Gastroesophageal sphincter (tissue), 4 donors: ENCODE results near the gene ABTB2. TPM values are rescaled to one million over a fixed set of nuclear protein-coding genes. Genes with fewer than 3 reads are reported as not detected.

Experiments used
- ATAC-seq: fragments of 150-250 bp; one replicate; pipeline ENCODE4 v1.9.1; 2016; ENCODE audit warnings: mild to moderate bottlenecking, moderate library complexity
- H3K27ac ChIP-seq, 4 donors: fragments of 200-600 bp; sonication (generic) in 3 of 4; 1 replicate in 3 of 4; 2 replicates in 1 of 4; pipeline ENCODE4 v1.5.1; 2016 to 2019
- H3K27me3 ChIP-seq: fragments of 200-600 bp; sonication (generic); one replicate; pipeline ENCODE4 v1.5.1; 2019
- H3K36me3 ChIP-seq, 2 donors: fragments of 200-600 bp; sonication (generic); one replicate each; pipeline ENCODE4 v1.5.1; 2019; ENCODE audit warnings: control low read depth in 1 of 2
- H3K4me1 ChIP-seq, 3 donors: fragments of 200-600 bp; sonication (generic); 1 replicate in 2 of 3; 2 replicates in 1 of 3; pipeline ENCODE4 v1.5.1; 2016 to 2019; ENCODE audit warnings: control low read depth in 2 of 3
- H3K4me3 ChIP-seq, 2 donors: fragments of 200-600 bp; sonication (generic); one replicate each; pipeline ENCODE4 v1.5.1; 2019; ENCODE audit warnings: mild to moderate bottlenecking in 1 of 2, moderate library complexity in 1 of 2
- H3K9me3 ChIP-seq, 3 donors: fragments of 200-600 bp; sonication (generic); one replicate each; pipeline ENCODE4 v1.5.1; 2017 to 2019; ENCODE audit warnings: control low read depth in 2 of 3
- EP300 ChIP-seq: sonication (generic); formaldehyde crosslinking; IDR thresholded peaks from one replicate; pipeline ENCODE4 v1.6.1; 2017; ENCODE audit warnings: antibody characterized with exemption, mild to moderate bottlenecking
- POLR2A ChIP-seq, 2 donors: fragments of 450-650 bp; IDR thresholded peaks; one replicate each; pipeline ENCODE4 v1.6.1; 2017; ENCODE audit warnings: antibody characterized with exemption in 2 of 2, mild to moderate bottlenecking in 2 of 2, moderate library complexity in 1 of 2
- POLR2AphosphoS5 ChIP-seq: sonication (generic); formaldehyde crosslinking; IDR thresholded peaks from one replicate; pipeline ENCODE4 v1.6.1; 2017; ENCODE audit warnings: antibody characterized with exemption
- WGBS, 2 donors: methylation state at CpG; one replicate each; pipeline ENCODE4 v1.1.5; 2018; ENCODE audit warnings: low coverage in 1 of 2; 5-methylcytosine and 5-hydroxymethylcytosine counted together
- total RNA-seq, 4 donors: library from RNA; depleted of rRNA; stranded (reverse); fragments of >200 nt; gene quantifications; one replicate each; pipeline ENCODE4 v1.1.0, GENCODE V29; 2016
- TF ChIP-seq, protein P1 (sequence below), 4 experiments: fragments of 200-600 bp in 2 of 4; fragments of 450-650 bp in 2 of 4; sonication (generic) in 1 of 4; IDR thresholded peaks; one replicate each; pipeline ENCODE4 v1.5.1; 2017 to 2019; ENCODE audit warnings: antibody characterized with exemption in 4 of 4, mild to moderate bottlenecking in 2 of 4, moderate library complexity in 2 of 4

ABTB2 gene
- total RNA-seq, 4 donors from 2014 or later, result 4.1 to 11.0 (median 7.5) TPM

DNA sequence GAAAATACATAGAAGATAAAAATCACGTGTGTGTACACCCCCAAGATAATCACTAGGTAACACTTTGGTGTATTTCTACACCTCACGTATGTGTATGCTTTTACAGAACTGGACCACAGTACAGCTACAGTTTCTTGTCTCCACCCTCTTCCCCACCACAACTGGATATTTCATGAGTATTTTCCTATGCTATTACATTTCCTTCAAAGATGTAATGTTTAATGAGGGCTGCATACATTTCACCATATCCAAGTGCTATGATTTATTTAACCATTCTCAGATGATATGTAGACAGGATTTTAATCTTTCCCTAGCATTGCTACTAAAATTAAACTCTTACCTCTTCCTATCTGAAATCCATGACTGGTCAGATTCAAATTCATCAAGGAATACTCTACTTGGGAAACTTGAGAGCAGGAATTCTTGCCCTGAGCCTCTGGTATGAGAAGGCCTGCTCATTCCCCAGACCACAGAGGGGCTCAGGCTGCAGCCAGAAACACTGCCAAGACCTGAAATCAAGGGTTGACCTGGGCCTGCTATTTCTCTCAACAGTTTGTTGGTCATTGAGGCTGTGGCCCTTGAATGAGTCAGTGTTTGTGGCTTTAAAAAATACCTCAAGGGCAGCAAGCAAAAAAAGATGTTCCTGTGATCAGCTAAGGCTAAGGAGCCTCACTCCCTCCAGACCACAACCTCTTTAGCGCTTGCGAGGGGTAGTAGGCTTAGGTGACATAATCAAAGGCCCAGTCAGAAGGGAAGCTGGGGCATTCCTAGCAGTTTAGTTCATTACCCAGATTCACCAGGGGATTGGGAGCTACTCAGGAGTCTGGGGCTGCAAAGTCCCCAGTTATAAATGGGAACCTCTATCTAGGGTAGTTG is 55.5 kb downstream of the ABTB2 start:
- TF ChIP-seq POLR2AphosphoS5 (no peak), EP300 (no peak)
- TF ChIP-seq, protein P1, sequence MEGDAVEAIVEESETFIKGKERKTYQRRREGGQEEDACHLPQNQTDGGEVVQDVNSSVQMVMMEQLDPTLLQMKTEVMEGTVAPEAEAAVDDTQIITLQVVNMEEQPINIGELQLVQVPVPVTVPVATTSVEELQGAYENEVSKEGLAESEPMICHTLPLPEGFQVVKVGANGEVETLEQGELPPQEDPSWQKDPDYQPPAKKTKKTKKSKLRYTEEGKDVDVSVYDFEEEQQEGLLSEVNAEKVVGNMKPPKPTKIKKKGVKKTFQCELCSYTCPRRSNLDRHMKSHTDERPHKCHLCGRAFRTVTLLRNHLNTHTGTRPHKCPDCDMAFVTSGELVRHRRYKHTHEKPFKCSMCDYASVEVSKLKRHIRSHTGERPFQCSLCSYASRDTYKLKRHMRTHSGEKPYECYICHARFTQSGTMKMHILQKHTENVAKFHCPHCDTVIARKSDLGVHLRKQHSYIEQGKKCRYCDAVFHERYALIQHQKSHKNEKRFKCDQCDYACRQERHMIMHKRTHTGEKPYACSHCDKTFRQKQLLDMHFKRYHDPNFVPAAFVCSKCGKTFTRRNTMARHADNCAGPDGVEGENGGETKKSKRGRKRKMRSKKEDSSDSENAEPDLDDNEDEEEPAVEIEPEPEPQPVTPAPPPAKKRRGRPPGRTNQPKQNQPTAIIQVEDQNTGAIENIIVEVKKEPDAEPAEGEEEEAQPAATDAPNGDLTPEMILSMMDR (IDR thresholded peaks at IDR 0.05), result no peak
- no peaks in the 10 kb centered on the region for H3K9me3 ChIP-seq
- H3K27ac ChIP-seq, result no peak overlapping the region
- 62 to 84% methylated on average over 2 to 4 of the region's 4 CpGs for WGBS, 2 donors
- H3K4me3 ChIP-seq, result no peak overlapping the region
- ATAC-seq, result no peak
- peaks cover 0 to 6% (median 0%) of the 10 kb centered on the region in 3 donors for H3K4me1 ChIP-seq
- H3K27me3 ChIP-seq, result no peaks in the 10 kb centered on the region
- H3K36me3 ChIP-seq, result no peaks in the 10 kb centered on the region

DNA sequence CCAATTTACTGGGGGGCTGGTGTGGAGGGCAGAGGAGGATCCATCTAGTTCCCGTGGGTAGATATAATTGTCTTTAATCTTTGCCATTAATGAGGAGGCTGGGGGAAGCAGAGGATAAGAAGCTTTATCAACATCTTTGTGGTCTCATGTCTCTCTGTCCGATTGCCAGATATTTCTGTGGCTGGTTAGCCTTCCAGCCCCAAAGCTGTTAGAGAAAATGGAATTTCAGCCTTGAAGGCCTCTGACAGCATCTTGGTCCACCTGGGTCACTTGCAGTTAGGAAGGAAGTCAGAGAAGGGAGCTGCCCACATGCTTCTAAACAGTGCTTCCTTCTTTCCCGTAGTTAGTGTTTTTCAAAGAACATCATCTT is 56.9 kb downstream of the ABTB2 start:
- Histone ChIP-seq H3K27ac (no peak overlapping the region), H3K36me3 (no peaks in the 10 kb centered on the region), H3K4me1 (peaks cover 0 to 6% (median 0%) of the 10 kb centered on the region in 3 donors), H3K27me3 (no peaks in the 10 kb centered on the region), H3K9me3 (no peaks in the 10 kb centered on the region), H3K4me3 (no peak overlapping the region)
- no peak for ATAC-seq
- WGBS, 2 donors, result 80 to 92% methylated on average over 3 of the region's 3 CpGs
- TF ChIP-seq POLR2AphosphoS5 (no peak), POLR2A (IDR thresholded peaks at IDR 0.05) (no peak), EP300 (no peak)
- TF ChIP-seq, protein P1 (IDR thresholded peaks at IDR 0.05), result no peak

DNA sequence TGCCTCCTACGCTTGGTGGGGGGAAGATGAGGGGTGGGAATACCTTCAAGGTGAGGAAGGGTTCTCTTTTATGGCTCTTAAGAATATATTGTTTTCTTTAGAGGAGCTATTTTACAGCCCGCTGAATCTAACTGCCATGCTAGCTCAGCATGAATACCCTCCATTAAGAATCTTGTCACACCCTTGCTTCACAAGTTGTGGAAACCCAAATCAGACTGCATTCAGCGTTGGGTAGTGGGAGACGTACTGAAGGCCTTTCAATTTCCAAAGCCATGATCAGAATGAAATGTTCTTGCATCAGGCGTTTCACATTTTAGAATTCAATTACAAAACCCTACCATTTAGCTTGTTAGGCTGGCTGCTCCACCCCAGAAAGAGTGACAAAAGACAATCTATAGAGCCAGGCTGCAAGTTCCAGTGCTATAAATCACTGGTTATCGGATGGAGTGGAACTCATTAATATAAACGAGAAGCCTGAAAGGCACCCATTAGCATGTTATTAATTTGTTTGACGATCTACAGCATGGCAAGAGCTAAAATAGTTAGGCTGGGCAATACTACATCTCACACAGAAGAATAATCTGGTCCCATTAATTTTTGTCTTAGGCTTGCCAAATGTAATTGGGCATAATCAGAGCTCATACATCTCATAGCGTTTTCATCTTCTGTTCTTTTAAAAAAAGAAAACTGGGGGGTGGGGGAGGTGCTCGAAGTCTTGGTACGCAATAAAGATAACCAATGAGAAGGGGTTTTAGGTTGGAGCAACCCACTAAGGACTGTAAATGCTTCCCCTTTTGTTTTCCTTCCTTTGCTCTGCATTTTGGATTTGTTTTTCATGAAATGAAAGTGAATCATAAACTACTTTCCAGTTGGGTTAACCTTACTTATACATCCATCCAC is 57.5 kb downstream of the ABTB2 start:
- H3K36me3 ChIP-seq, result no peaks in the 10 kb centered on the region
- H3K27me3 ChIP-seq, result no peaks in the 10 kb centered on the region
- WGBS, 2 donors, result 91 to 96% methylated on average over 7 to 11 of the region's 11 CpGs
- no peak for ATAC-seq
- no peak overlapping the region for H3K4me3 ChIP-seq
- H3K27ac ChIP-seq, result no peak overlapping the region
- no peaks in the 10 kb centered on the region for H3K9me3 ChIP-seq
- TF ChIP-seq, protein P1 (IDR thresholded peaks at IDR 0.05), result no peak
- TF ChIP-seq POLR2AphosphoS5 (no peak), POLR2A (IDR thresholded peaks at IDR 0.05) (no peak), EP300 (no peak)
- peaks cover 0 to 6% (median 0%) of the 10 kb centered on the region in 3 donors for H3K4me1 ChIP-seq

DNA sequence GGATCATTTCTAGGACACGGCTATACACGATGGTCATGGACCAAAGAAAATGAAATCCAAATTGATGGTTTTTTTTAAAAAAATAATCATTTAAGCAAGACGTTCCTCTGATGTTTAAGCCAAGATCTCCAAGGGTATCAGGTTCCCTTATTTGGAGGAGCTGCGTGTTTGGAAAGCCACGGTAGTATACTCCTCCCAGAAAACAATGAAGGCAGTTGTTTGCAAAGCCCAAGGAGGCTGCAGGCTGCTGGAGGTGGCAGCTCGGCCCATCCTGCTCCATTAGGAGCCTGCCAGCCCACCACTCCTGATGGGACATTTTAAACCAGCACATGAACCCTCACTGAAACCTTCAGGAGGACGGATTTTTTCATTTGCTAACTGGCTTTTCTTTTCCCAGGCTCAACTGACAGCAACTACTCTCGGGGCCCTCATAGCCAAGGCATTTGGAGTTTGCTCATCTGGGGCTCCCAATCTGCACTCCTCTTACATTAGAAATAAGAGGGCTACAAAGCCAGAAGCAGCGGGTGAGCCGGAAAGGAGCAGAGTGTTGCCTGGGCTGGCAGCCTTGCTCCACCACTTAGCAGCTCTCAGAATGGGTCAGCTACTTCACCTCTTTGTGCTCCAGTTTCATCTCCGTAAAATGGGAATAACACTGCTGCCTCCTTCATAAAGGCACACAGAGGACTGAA is 58.4 kb downstream of the ABTB2 start:
- Histone ChIP-seq H3K27ac (no peak overlapping the region), H3K27me3 (no peaks in the 10 kb centered on the region), H3K9me3 (no peaks in the 10 kb centered on the region), H3K4me3 (no peak overlapping the region), H3K36me3 (no peaks in the 10 kb centered on the region), H3K4me1 (peaks cover 0 to 6% (median 0%) of the 10 kb centered on the region in 3 donors)
- TF ChIP-seq EP300, result no peak
- TF ChIP-seq, protein P1 (IDR thresholded peaks at IDR 0.05), result no peak
- no peak for TF ChIP-seq POLR2A (IDR thresholded peaks at IDR 0.05)
- no peak for TF ChIP-seq POLR2AphosphoS5
- no peak for ATAC-seq
- 73 to 83% methylated on average over 8 to 9 of the region's 11 CpGs for WGBS, 2 donors
